Subcutaneous adipose tissue (tissue), 4 donors: ENCODE results near the gene CBX4. TPM values are rescaled to one million over a fixed set of nuclear protein-coding genes. Genes with fewer than 3 reads are reported as not detected.

Experiments used
- total RNA-seq, 4 donors: library from RNA; depleted of rRNA; stranded (reverse); fragments of >200 nt; gene quantifications; one replicate each; pipeline ENCODE4 v1.1.0, GENCODE V29; 2016
- TF ChIP-seq, protein P1 (sequence below): fragments of 450-650 bp; IDR thresholded peaks from one replicate; pipeline ENCODE4 v1.5.1; 2016; ENCODE audit warnings: low read depth, mild to moderate bottlenecking, control low read depth, antibody characterized with exemption, moderate library complexity

CBX4 gene
- total RNA-seq, 4 donors from 2014 or later = 3.9 to 9.6 (median 7.6) TPM

DNA sequence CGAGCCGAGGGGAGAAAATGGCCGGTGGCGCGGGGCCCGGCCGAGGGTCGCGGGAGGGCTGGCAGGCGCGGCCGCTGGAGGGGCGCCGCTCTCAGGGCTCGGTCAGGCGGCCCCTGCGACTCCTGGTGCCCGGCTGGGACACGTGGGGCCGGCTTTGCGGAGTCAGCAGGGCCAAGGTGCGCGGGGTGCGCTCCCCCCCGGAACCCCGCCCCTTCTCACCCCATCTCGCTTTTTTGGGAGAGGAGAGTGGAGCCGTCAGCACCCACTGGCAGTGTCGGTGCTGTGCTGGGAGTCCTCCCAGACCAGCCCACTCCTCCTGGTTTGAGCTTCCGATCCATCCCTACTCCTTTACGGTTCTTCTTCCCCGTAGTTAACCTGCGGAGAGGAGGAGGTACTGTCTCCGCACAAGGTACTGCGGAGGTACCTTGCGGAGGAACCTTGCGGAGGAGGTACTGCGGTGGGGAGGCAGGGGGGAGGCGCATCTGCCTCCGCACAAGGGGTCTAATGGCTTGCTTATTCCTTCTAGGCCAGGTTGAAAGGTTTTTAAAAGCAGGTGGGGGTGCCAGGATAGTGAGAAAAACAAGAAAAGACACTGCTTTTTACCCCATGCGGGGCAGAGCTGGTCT lies 23.3 kb downstream of the CBX4 start:
- TF ChIP-seq, protein P1, sequence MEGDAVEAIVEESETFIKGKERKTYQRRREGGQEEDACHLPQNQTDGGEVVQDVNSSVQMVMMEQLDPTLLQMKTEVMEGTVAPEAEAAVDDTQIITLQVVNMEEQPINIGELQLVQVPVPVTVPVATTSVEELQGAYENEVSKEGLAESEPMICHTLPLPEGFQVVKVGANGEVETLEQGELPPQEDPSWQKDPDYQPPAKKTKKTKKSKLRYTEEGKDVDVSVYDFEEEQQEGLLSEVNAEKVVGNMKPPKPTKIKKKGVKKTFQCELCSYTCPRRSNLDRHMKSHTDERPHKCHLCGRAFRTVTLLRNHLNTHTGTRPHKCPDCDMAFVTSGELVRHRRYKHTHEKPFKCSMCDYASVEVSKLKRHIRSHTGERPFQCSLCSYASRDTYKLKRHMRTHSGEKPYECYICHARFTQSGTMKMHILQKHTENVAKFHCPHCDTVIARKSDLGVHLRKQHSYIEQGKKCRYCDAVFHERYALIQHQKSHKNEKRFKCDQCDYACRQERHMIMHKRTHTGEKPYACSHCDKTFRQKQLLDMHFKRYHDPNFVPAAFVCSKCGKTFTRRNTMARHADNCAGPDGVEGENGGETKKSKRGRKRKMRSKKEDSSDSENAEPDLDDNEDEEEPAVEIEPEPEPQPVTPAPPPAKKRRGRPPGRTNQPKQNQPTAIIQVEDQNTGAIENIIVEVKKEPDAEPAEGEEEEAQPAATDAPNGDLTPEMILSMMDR = no peak

DNA sequence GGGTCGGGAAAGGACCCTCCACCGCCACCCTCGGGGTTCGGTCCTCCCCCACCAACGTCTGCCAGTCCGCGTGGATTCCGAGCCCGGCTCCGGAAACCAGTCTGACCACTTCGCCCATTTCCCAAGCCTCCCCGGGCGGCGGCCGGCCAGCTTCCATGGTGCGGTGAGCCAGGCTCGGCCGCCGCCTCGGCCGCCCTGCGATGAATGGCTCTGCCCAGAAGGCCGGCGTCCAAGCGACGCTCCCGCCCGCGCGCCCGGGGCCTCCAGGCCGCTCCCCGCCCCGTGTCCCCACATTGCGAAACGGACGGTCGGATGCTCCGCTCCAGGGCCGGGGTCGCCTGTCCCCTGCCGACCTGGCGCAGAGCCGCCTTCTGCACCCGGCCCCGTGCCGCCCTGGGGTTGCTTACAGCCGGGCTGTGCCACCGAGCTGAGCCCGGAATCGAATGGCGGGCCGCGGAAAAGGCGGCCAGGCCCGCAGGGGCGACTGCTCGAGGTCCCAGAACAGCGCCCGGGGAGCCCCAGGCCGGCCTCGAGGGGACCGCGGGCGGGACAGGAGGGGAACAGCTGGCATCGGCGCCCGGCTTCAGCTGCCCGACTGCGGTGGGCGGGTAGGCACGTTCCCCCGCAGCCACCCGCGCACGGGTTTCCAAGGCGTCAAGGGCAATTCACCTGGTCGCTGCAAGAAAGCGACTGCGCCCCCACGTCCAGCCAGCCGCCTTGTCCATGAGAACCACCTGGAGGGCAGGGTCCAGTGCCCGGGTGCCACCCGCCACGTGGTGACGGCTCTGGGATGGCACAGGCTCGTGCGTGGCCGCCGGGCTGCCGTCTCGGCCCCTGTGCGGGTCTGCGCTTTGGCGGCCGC lies 24.0 kb downstream of the CBX4 start:
- TF ChIP-seq, protein P1 = no peak

DNA sequence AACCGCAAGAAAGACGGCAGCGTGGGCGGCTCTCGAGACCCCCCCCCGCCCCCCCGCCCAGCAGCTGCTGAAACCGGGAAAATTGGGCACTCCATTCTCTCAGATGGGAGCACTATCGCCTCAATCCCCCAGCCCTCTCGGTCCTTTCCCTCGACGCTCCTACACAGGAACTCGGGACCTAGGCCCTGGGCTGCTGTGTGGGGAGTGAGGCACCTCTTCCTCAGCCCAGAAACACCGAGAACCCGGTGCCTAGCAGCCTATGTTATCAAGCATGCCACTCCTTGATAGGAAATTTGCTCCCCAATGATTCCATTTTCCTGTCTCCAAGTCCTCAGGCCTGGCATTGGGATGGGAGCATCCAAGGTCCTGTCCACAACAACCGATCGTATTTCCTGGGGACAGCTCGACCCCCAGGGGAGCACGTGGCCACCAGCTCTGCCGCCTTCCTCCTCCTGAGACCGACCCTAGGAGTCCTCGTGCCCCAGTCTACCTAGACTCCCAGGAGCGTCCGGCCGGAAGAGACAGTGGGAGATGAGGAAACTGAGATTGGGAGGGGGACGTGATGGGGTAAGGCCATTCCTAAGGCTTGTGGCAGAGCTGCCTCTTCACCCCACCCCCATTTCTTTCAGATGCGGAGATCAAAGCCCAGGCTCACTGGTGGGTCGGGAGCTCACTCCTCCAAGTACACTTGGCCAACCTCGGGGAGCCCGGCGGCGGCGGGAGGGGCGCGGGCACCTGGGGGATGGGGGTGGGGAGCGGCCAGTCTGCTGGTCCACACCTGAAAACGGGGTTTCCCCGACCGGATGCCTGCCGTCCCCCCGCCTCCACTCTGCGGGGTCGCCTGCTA lies 24.9 kb downstream of the CBX4 start:
- TF ChIP-seq, protein P1 = no peak

DNA sequence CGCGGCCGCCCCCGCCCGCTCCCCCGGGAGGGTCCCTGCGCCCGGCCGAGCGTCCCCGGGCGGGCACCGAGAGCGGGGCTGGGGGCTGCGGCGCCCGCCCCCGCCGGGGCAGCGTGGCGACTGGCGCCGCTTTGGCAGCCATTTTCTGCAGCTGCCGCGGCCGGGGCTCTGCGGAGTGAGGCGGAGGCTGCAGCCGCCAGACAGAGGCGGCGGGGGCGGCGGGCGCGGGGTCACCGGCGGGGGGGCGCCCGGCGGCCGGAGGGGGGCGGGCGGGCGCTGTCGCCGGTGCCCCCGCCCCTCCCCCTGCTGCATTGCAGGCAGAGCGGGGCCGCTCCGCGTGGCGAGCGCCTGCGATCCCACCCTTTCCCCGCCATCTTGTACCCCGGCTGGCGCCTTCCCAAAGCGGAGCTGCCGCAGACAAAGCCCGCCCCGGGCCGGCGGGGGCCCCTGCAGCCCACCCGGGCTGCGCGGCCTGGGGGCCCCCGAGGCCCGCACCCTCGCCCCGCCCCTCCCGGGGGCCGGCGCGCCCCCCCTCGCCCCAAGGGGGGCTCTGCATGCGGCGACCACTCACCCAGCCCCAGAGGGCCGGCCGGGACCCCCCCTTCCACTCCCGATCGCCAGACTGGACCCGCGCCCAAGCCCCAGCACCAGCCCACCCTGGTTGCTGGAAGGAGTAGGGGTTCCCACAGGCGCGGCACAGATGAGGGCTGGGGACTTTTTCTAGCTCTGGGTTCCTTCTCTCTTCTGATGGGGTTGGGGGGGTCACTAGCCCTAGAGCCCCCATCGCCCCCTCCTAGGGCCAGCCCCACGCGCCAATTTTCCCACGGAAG lies 25.7 kb downstream of the CBX4 start:
- TF ChIP-seq, protein P1 = no peak

DNA sequence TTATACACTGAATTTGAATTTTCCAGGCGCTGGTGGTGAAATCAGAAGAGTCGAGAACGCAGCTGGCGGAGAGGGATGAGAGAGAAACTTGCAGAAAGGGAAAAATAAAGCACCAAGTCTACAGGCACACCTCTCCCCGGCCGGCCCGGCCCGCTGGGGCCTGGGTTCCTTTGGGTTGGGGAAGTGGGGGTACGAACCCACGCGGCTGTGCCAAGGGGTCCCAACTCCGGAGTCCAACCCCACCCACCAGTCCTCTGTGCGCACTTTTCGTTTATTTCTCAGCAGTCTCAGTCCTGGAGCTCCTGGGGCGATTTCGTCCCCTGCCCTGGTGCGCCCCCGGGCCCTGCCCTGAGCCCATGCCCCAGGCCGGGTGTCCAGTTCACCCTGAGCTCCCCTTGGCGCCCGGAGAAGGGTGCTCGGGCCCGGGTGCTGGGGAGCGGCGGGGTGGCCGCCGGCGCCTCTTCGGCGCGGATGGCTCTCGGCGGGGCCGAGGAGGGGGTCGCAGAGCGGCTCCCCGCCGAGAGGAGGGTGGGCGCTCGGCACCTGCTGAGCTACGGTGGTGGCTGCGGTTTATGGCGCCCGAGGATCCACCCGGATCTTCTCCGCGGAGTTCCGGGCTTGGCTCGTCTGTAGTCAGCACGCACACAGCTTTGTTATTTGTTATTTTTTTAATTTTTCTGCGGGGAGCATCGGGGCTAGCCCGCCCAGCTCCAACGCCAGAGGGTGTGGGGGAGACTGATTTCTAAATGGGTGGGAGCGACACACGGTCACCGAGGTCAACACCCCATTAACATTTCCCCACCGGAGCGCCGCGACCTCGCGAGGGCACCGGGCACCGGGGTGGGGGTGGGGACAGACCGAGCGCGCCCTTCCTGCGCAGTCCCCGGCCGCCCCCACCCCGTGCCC lies 26.6 kb downstream of the CBX4 start:
- TF ChIP-seq, protein P1 = no peak

DNA sequence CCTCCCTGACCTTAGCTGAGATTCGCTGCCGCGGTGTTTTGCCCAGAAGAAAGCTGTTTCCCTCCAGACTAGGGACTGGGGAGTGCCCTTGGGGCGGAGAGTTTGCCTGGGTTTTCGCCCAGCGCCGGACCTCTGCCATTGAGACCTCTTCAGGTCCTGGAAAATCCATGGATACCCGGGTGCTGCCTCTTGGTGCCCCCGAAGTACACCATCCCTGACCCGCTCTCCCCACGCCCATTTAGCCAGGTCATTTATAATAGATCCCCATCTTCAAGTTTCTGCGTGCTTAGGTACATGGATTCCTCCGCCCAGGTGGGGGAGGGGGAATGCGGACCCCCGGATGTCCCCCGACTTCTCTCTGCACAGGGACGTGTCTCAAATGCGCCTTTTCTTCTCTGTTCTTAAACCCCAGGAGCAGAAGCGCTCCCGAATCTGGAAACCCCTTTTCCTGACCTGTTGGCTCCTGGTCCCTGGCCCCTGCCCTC lies 27.3 kb downstream of the CBX4 start:
- TF ChIP-seq, protein P1 = no peak
